Choroid plexus epithelial cell (primary cell): ENCODE results near the gene OTUB2.
A peak's percentile ranks its signal among the peaks of the same experiment; 100 is the strongest.

ENCODE experiments used
- DNase-seq: peaks from one replicate; pipeline ENCODE4 v3.0.0-alpha.2; 2010; ENCODE audit warnings: low read depth
- H3K4me3 ChIP-seq: 2 replicates; pipeline ENCODE4 v1.5.1; 2011; ENCODE audit warnings: low read depth, mild to moderate bottlenecking, control low read depth, low read length, moderate library complexity
- CTCF ChIP-seq: conservative IDR thresholded peaks from 2 replicates; pipeline ENCODE4 v1.5.1; 2011; ENCODE audit warnings: low read depth, mild to moderate bottlenecking, control low read depth, inconsistent platforms, low read length, moderate library complexity

Gene OTUB2

GRCh38 chr14:94077823-94078222 is 51.7 kb downstream of the OTUB2 start:
- H3K4me3 ChIP-seq = no peak overlapping the region
- DNase-seq = no peak
- no peak for TF ChIP-seq CTCF

- peak overlapping the region; percentile 95 for H3K4me3 ChIP-seq
- peak; percentile 31 for DNase-seq
- no peak for TF ChIP-seq CTCF
Observed at GRCh38 chr14:94079891-94080620, 53.9 kb downstream of the OTUB2 start.

- peak within 1 kb of the TSS; percentile 95 for H3K4me3 ChIP-seq
- DNase-seq = peak; percentile 96
- no peak for TF ChIP-seq CTCF
Observed at GRCh38 chr14:94080621-94081385, 54.7 kb downstream of the OTUB2 start, which contains the start of the genes DDX24 and IFI27L1. DDX24 (minus strand) TSS chr14:94081202; CDS start chr14:94079742, 1,460 bp downstream. IFI27L1 (plus strand) TSS chr14:94081310; CDS start chr14:94096938, 15,628 bp downstream.

- peak overlapping the region; percentile 95 for H3K4me3 ChIP-seq
- no peak for DNase-seq
- no peak for TF ChIP-seq CTCF
Observed at GRCh38 chr14:94081386-94081820, 55.3 kb downstream of the OTUB2 start.

GRCh38 chr14:94087891-94088290 is 61.8 kb downstream of the OTUB2 start:
- DNase-seq = no peak
- H3K4me3 ChIP-seq = no peak overlapping the region
- TF ChIP-seq CTCF = no peak

GRCh38 chr14:94088516-94088915 is 62.4 kb downstream of the OTUB2 start:
- H3K4me3 ChIP-seq = no peak overlapping the region
- DNase-seq = peak; percentile 23
- TF ChIP-seq CTCF = no peak
